Kidney (tissue), 14 donors: ENCODE data around the gene ATG101. TPM values are rescaled to one million over a fixed set of nuclear protein-coding genes. Genes with fewer than 3 reads are reported as not detected.
A peak's percentile ranks its signal among the peaks of the same experiment; 100 is the strongest.

Source experiments
- DNase-seq, 5 donors: peaks; one replicate each; pipeline ENCODE4 v3.0.0-alpha.2; 2013 to 2020
- FAIRE-seq: peaks from 2 replicates; lab custom pipeline; 2012; peaks lifted over from hg19 to GRCh38; lab: Jason Lieb, UNC
- H3K27ac ChIP-seq, 2 donors: one replicate each; pipeline ENCODE4 v1.7.0; 2013; ENCODE audit warnings: low read depth in 2 of 2, low read length in 2 of 2, inconsistent platforms in 1 of 2
- H3K27me3 ChIP-seq: one replicate; pipeline ENCODE4 v1.7.1; 2013; ENCODE audit warnings: low read length, inconsistent platforms; ENCODE audit not compliant: control insufficient read depth, insufficient read depth
- H3K36me3 ChIP-seq, 3 donors: one replicate each; pipeline versions ENCODE4 v1.7.0 to v1.7.1; 2013; ENCODE audit warnings: low read length in 3 of 3, control low read depth in 1 of 3, inconsistent platforms in 1 of 3; ENCODE audit not compliant: insufficient read depth in 3 of 3, control insufficient read depth in 2 of 3
- H3K4me1 ChIP-seq, 3 donors: one replicate each; pipeline versions ENCODE4 v1.7.0 to v1.7.1; 2013; ENCODE audit warnings: low read length in 3 of 3, inconsistent platforms in 1 of 3, low read depth in 1 of 3; ENCODE audit not compliant: control insufficient read depth in 2 of 3, insufficient read depth in 2 of 3
- H3K4me3 ChIP-seq, 3 donors: one replicate each; pipeline versions ENCODE4 v1.7.0 to v1.8.1; 2013; ENCODE audit warnings: low read length in 3 of 3, control low read depth in 1 of 3, inconsistent platforms in 1 of 3
- H3K9ac ChIP-seq, 3 donors: one replicate each; pipeline versions ENCODE4 v1.7.0 to v1.7.1; 2013; ENCODE audit warnings: low read length in 3 of 3, control low read depth in 1 of 3, inconsistent platforms in 1 of 3
- H3K9me3 ChIP-seq, 3 donors: one replicate each; pipeline versions ENCODE4 v1.7.0 to v1.7.1; 2013; ENCODE audit warnings: low read length in 3 of 3, control low read depth in 1 of 3, inconsistent platforms in 1 of 3; ENCODE audit not compliant: control insufficient read depth in 2 of 3, insufficient read depth in 1 of 3
- intact Hi-C: fragments of 100-400 bp; cut with DNase I; formaldehyde crosslinking; loops from one replicate; pipeline ENCODE4 v1.11.1; 2022
- polyA plus RNA-seq: library from polyadenylated mRNA; stranded (reverse); fragments of 350-450 nt; fragmentation: Illumina TruSeq; extraction: RNeasy Lipid Tissue Mini Kit (QIAGEN cat#74804); gene quantifications from one replicate; pipeline ENCODE4 v1.2.3, GENCODE V29; 2014; ENCODE audit warnings: low read depth, low replicate concordance; ENCODE audit not compliant: insufficient read depth
- total RNA-seq: library from RNA; stranded (reverse); fragmentation: NEBNext Ultra II Directional; extraction: Animal tissue kit (Norgen Biotek cat#: 25700); gene quantifications from one replicate; pipeline ENCODE4 v1.2.1, GENCODE V29; 2021
- TF ChIP-seq, protein P1 (sequence below): IDR thresholded peaks from 3 replicates; pipeline ENCODE4 v1.5.1; 2012; ENCODE audit warnings: mild to moderate bottlenecking, moderate library complexity, borderline replicate concordance; ENCODE audit not compliant: insufficient read depth; ENCODE audit errors: extremely low read depth
- donor health status: control.
- donor health status: control.
- donor health status: control.
- donor health status: control.
- donor health status: control.
- donor health status: DM: yes; HTN: yes; CAD: no.
- donor health status: Normal renal cell carcinoma (clear cell type).

Gene ATG101
- total and polyA plus RNA-seq, 2 donors from 2014 or later: 32.1 to 53.0 TPM

DNA sequence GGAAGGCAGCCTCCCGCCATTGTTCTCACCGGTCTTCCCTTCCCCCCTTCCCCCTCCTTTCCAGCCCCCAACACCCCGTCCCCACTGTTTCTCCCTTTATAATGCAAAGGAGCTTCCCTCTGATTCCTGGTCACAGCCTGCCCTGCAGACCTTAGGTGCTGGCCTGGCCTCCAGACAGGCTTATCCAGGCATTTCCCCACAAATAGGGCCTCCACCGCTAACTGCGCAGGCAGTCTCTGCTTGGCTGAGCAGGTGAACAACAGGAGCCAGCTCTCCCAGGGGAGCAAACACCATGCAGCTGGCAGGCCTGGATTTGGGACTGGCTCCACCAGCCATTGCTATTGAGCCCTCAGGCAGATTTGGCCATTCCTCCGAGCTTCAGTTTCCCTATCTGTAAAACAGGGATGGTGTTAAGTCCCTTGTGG is 55.7 kb downstream of the ATG101 start:
- TF ChIP-seq, protein P1, sequence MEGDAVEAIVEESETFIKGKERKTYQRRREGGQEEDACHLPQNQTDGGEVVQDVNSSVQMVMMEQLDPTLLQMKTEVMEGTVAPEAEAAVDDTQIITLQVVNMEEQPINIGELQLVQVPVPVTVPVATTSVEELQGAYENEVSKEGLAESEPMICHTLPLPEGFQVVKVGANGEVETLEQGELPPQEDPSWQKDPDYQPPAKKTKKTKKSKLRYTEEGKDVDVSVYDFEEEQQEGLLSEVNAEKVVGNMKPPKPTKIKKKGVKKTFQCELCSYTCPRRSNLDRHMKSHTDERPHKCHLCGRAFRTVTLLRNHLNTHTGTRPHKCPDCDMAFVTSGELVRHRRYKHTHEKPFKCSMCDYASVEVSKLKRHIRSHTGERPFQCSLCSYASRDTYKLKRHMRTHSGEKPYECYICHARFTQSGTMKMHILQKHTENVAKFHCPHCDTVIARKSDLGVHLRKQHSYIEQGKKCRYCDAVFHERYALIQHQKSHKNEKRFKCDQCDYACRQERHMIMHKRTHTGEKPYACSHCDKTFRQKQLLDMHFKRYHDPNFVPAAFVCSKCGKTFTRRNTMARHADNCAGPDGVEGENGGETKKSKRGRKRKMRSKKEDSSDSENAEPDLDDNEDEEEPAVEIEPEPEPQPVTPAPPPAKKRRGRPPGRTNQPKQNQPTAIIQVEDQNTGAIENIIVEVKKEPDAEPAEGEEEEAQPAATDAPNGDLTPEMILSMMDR: no peak
- H3K9me3 ChIP-seq: no peaks in the 10 kb centered on the region
- DNase-seq (peak; percentile 59 to 82 (median 74)), FAIRE-seq (no peak)
- no peaks in the 10 kb centered on the region for H3K27me3 ChIP-seq
- peak overlapping the region in 1 of 3 donors; percentile 7 for H3K9ac ChIP-seq
- H3K4me1 ChIP-seq: peaks cover 4 to 32% (median 4%) of the 10 kb centered on the region in 3 donors
- peak overlapping the region; percentile 47 to 75 for H3K27ac ChIP-seq
- no peaks in the 10 kb centered on the region for H3K36me3 ChIP-seq
- intact Hi-C loops: no loop called here
- H3K4me3 ChIP-seq: no peak overlapping the region

DNA sequence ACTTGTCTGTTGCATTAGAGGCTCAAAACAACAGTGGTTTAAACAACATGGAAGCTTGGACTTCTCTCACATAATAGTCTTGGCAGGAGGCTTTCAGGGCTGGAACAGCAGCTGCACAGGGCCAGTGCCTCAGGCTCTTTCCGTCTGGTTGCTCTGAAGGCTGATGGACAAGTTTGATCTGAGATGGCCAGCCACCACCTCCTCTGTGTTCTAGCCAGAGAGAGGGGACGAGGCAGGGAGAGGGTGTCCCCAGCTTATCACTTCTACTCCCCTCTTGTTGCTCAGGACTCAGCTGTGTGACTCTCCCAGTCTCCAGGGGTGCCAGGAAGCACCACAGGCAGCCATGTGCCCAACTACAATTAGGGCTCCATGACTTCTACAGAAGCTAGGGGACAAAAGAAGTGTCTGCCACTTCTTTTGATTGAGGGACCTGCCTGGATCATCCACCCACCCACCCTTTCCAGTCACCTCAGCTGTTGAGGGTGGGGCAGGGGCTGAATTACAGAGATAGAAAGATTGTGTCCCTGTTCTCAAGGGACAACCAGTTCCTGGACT is 56.3 kb downstream of the ATG101 start:
- Histone ChIP-seq H3K9me3 (no peaks in the 10 kb centered on the region), H3K27ac (peak overlapping the region; percentile 47 to 75), H3K4me1 (peaks cover 4 to 30% (median 4%) of the 10 kb centered on the region in 3 donors), H3K27me3 (no peaks in the 10 kb centered on the region), H3K9ac (peak overlapping the region in 1 of 3 donors; percentile 7), H3K4me3 (no peak overlapping the region), H3K36me3 (no peaks in the 10 kb centered on the region)
- DNase-seq: peak in 2 of 5 donors; percentile 36 to 54
- intact Hi-C loops: no loop called here
- TF ChIP-seq, protein P1: no peak
- no peak for FAIRE-seq

Other genes with a start within 250 kb of the ATG101 start
- gene FIGNL2, start 221.3 kb upstream of the ATG101 start, total RNA-seq: 6.1 TPM
- gene FIGNL2, start 221.3 kb upstream of the ATG101 start, polyA plus RNA-seq: 3.1 TPM
- gene ANKRD33, start 181.9 kb upstream of the ATG101 start, total RNA-seq: not detected
- not detected for gene ANKRD33, start 181.9 kb upstream of the ATG101 start, polyA plus RNA-seq
- gene ACVRL1, start 162.5 kb upstream of the ATG101 start, total RNA-seq: 88.4 TPM
- gene ACVRL1, start 162.5 kb upstream of the ATG101 start, polyA plus RNA-seq: 29.1 TPM
- gene ACVR1B, start 118.3 kb upstream of the ATG101 start, total RNA-seq: 95.5 TPM
- gene ACVR1B, start 118.3 kb upstream of the ATG101 start, polyA plus RNA-seq: 30.6 TPM
- gene TAMALIN, start 63.0 kb upstream of the ATG101 start, total RNA-seq: 52.3 TPM
- gene TAMALIN, start 63.0 kb upstream of the ATG101 start, polyA plus RNA-seq: 22.3 TPM
- gene NR4A1, start 18.5 kb upstream of the ATG101 start, total RNA-seq: 37.2 TPM
- 54.1 TPM for gene NR4A1, start 18.5 kb upstream of the ATG101 start, polyA plus RNA-seq
- gene SMIM41, start 9.7 kb downstream of the ATG101 start, total RNA-seq: 0.31 TPM
- gene SMIM41, start 9.7 kb downstream of the ATG101 start, polyA plus RNA-seq: not detected
- 12.3 TPM for gene KRT80, start 122.0 kb downstream of the ATG101 start, total RNA-seq
- gene KRT80, start 122.0 kb downstream of the ATG101 start, polyA plus RNA-seq: 1.0 TPM
- gene KRT7, start 163.3 kb downstream of the ATG101 start, total RNA-seq: 1,490 TPM
- 173 TPM for gene KRT7, start 163.3 kb downstream of the ATG101 start, polyA plus RNA-seq
- gene KRT86, start 204.7 kb downstream of the ATG101 start, total RNA-seq: 1.3 TPM
- not detected for gene KRT86, start 204.7 kb downstream of the ATG101 start, polyA plus RNA-seq
- gene KRT81, start 221.6 kb downstream of the ATG101 start, total RNA-seq: not detected
- not detected for gene KRT81, start 221.6 kb downstream of the ATG101 start, polyA plus RNA-seq